GM19351 (cell line): ENCODE results near the gene SREBF2.

ENCODE experiments used
- ATAC-seq: cut with Tn5 transposase; IDR thresholded peaks from one replicate; pipeline ENCODE4 v1.9.1; 2021; ENCODE audit warnings: mild to moderate bottlenecking, moderate library complexity; ENCODE audit not compliant: unreplicated experiment

SREBF2 gene

GRCh38 chr22:41875531-41876270, 42.8 kb downstream of the SREBF2 start:
- ATAC-seq = no peak

GRCh38 chr22:41876275-41876674, 43.4 kb downstream of the SREBF2 start:
- no peak for ATAC-seq

DNA sequence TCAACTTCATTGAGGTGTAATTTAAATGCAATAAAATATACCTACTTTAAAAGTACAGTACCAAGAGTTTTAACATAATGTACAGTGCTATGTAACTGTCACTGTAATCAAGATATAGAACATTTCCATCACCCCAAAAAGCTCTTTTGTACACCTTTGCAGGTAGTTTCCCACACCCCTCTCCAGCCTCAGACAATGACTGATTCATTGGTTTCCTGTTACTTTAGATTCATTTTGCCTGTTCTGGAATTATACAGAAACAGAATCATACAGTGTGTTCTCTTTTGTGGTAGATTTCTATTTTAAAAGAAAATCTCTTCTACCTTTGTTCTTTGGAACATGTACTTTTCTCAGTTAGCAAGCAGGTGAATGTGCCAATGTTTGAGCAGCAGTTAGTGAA, 43.8 kb downstream of the SREBF2 start:
- no peak for ATAC-seq

DNA sequence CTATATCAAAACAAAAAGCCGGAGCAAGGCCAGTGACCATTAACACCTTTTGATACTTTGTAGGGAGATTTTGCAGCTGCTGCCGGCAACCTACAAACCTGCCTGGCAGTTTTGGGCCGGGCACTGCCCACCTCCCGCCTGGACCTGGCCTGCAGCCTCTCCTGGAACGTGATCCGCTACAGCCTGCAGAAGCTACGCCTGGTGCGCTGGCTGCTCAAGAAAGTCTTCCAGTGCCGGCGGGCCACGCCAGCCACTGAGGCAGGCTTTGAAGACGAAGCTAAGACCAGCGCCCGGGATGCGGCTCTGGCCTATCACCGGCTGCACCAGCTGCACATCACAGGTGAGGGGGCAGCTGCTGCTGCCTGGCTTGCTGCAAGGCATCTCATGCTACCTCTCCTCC, 47.7 kb downstream of the SREBF2 start:
- no peak for ATAC-seq

DNA sequence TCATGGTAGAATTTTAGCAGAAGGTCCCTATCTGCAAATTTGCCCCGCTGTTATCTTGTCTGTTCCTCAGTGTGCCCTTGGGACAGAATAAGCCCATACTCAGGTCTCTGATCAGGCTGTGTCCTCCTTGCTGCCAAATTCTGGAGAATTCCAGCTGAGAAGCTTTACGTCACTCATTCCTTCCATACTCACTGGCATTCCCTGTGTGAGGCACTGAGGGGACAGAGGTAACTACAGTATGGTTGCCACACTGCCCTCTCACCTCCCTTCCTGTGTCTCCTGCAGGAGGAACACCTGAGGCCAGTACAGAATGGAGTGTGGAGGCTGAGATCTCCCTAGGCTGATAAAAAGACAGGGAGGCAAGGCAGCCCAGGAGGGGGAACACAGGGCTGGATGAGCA, 50.5 kb downstream of the SREBF2 start:
- no peak for ATAC-seq

GRCh38 chr22:41885116-41885515, 52.2 kb downstream of the SREBF2 start:
- no peak for ATAC-seq

- ATAC-seq = no peak
Measured at GRCh38 chr22:41885516-41885915, 52.6 kb downstream of the SREBF2 start.

DNA sequence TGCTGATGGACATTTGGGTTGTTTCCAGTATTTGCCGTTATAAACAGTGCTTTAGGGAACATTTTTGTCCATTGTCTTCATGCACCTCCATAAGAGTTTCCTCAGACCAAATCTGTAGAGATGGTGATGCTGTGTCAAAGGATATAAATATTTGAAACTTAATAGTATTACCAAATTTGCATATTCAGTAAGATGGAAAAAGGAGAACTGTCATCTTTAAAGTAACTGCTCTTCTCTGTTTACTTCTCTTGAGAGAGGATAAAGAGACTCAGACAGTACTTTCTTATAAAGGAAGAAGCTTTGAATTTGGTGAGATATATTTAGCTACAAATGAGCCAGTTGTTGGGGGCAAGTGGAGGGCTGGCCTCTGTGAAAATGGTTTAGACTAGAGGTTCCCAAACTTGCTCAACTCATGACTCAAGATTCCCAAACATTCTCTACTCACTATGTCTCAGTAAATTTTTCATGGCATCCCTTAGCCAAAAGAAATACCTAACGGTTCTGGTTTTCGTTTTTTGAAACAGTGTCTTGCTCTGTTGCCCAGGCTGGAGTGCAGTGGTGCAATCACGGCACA, 55.8 kb downstream of the SREBF2 start:
- ATAC-seq = no peak

GRCh38 chr22:41891407-41891806, 58.5 kb downstream of the SREBF2 start:
- no peak for ATAC-seq

- ATAC-seq = no peak
Measured at GRCh38 chr22:41892721-41893120, 59.8 kb downstream of the SREBF2 start.

DNA sequence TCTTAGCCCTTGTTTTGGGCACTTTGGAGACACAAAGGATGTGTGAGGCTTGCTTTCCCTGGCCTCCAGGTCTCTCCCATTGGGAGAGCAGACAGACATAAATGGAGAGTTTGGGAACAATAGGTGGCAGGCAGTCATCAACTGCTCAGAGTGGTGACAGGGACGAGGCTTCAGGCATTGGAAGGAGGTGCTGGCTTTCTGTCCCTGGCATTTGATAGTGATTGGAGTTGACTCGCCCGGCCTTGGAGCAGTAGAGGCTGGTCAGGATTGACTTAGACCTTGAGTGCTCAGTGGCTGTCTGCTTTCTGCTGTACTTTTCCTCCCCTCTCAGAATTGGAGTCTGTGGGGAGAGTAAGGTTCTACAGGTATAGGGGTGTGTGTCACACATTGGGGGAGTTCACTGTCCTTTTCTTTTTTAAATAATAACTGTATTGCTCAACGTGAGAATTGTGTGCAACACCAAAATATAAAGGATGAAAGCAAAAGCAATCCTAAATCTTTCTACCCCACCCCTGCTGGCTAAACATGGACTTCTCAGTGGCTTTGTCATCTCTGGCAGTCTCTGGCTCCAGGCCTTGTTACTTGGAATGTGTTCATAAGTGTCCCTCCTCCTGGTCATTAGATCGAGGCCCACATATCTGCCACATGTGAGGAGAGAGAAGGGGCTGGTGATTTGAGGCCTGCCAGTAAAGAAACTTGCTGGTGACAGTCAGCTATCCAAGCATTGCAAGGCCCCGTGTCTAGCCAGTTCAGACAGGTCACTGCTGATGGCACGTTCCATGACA, 60.9 kb downstream of the SREBF2 start:
- no peak for ATAC-seq

DNA sequence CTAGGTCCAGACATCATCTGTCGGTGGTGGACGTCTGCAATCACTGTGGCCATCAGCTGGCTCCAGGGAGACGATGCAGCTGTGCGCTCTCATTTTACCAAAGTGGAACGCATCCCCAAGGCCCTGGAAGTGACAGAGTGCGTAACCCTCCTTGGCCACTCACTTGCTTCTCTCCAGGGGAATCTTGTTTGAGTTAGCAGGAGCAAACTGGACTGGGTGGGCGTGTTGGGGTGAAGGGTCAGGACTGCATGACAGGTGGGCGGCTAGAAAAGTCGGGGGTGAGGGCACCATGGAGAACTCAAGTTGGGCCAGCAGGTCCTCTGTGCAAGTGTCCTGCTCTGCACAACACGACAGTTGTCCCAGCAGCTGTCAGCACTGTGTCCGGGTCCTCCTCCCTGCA, 65.7 kb downstream of the SREBF2 start:
- no peak for ATAC-seq

DNA sequence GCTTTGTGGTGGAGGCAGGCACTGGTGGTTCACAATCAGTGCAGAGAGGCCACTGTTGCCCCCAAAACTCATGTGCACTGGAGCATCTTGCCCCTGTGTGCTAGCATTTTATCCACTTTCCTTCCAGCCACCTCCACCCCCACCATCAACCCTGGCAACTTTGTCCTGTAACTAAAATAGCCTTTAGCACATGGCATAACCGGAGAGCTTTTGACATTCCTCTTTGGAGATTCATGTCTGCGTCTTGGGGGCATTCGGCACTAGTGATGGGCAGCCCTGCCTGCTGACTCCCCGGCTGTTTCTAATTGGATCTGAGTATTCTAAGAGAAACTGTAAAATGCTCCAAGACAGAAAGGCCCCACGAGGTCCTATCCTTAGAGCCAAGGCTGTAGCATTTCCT, 66.2 kb downstream of the SREBF2 start:
- no peak for ATAC-seq

GRCh38 chr22:41899992-41900651, 67.2 kb downstream of the SREBF2 start:
- ATAC-seq = no peak

DNA sequence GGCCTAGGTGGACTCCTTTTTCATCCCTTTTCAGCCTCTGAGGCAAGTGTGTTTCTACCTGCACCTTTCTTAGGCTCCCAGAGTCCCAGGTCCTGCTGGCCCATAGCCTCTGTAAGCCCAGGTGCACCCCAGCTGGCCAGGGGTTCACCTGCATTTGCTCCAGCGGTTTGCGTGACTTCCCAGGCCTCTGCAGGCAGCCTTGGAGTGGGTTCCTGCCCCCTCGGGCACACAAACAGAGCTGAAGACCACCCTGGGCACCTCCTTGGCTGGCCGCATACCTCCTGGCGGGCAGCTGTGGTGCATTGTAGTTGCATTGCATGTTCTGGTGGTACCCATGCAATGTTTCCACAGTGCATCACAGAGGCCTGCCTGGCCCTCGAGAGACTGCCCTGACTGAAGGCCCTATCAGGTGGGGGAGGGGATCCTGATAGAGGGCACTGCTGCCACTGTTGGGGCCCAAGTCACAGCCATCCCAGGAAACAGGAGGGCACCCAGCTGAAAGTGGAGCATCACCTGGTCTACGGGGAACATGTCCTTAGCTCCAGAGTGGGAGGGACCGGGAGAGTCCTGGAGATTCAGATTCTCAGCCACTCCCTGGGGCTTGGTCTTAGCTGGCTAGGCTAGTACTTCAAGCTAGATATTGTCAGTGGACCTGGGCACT, 67.9 kb downstream of the SREBF2 start:
- ATAC-seq = no peak

GRCh38 chr22:41902016-41902415, 69.1 kb downstream of the SREBF2 start:
- ATAC-seq = no peak

DNA sequence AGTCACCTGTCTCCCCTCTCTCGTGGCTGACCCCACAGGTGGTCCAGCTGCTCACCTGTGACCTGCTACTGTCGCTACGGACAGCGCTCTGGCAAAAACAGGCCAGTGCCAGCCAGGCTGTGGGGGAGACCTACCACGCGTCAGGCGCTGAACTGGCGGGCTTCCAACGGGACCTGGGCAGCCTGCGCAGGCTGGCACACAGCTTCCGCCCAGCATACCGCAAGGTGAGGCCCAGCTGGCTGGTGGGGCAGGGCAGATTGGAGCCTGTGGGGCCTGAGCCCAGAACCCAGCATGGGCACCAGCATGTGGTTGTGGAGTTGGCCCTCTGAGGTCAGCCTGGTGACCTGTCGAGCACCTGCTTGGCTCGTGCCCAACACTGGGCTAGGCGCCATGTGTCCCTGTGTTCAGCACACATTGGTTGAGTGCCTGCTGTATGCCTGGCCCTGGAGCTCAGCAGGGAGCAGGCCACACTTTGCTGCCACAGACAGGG, 70.1 kb downstream of the SREBF2 start:
- no peak for ATAC-seq

DNA sequence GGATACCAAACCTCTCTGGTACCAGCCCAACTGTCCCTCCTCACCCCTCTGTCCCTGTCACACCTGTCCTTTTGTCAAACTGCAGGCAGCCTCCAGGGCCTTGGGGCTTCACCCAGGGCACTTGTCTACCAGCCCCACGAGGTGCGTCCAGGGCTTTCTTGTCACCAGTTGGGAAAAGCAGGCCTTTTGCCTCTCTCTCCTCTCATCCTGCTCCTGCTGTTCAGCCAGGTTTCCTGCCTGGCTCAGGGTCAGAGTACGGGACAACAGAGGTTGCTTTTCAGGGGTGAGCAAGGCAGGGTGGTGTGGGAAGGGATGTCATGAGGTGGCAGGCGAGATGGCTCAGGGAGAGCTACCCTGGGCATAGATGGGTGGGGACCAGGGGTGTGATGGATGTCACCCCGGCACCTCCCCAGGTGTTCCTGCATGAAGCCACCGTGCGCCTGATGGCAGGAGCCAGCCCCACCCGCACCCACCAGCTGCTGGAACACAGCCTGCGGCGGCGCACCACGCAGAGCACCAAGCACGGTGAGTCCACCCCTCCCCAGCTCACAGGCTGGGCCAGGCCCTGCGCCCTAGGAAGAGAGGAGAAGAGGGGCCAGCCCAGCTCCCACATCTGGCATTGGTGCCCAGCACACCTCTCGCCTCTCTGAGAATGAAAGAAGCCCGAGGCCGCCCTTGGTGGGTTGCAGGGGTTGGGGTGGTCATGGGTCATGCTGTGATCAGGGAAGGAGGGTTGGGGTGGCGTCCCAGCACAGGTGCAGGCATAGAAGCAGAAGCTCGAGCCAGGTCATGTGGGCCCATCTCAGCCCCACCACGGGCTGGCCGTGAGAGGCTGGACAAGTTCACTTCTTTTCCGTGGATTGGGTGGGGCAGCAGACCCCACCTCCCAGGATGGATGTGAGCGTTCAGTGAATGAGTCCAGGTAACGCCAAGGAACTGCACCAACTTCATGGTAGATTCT, 71.8 kb downstream of the SREBF2 start:
- no peak for ATAC-seq

GRCh38 chr22:41905411-41906202, 72.7 kb downstream of the SREBF2 start:
- no peak for ATAC-seq
